ENCODE measurements around the gene OXCT1.

OXCT1 gene

GRCh38 chr5:41812156-41812555, 58.1 kb downstream of the OXCT1 start:
- H3K27me3 ChIP-seq (replicated peaks; ENCODE audit: control insufficient read depth, insufficient read depth, low read length): no peaks in the 10 kb centered on the region

DNA sequence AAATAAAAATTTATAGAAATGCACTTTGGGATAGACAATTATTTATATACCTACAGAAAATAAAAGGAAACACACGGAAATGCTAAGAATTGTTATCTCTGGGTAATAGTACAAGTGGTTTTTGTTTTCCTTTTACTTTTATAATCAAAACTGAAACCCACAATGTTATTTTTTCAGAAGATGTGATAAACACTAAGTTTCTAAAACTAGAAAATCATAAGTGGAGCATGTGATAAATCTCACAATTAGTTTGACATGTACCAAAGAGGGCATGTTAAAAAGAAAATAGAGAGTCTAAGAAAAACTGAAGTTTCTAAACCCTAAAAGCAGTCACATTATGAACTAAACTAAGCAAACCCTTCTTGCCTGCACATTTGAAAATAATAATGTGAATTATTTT, 61.1 kb downstream of the OXCT1 start:
- Histone ChIP-seq H3K4me3 (replicated peaks; ENCODE audit: low read depth, low read length) (no peak overlapping the region), H3K27me3 (replicated peaks; ENCODE audit: control insufficient read depth, insufficient read depth, low read length) (no peaks in the 10 kb centered on the region), H3K36me3 (ENCODE audit: control insufficient read depth, insufficient read depth, low read length) (peaks cover 2% of the 10 kb centered on the region)
- no peak for DNase-seq (ENCODE audit: extremely low read depth, insufficient read length)
- TF ChIP-seq CTCF (IDR thresholded peaks at IDR 0.05; ENCODE audit: insufficient read depth, low read length, poor library complexity, severe bottlenecking): no peak

More at GRCh38 chr5:41812156-41812555, 58.1 kb downstream of the OXCT1 start:
- no peak for DNase-seq (ENCODE audit: extremely low read depth, insufficient read length)
- Histone ChIP-seq H3K36me3 (ENCODE audit: control insufficient read depth, insufficient read depth, low read length) (no peaks in the 10 kb centered on the region), H3K4me3 (replicated peaks; ENCODE audit: low read depth, low read length) (no peak overlapping the region)
- TF ChIP-seq CTCF (IDR thresholded peaks at IDR 0.05; ENCODE audit: insufficient read depth, low read length, poor library complexity, severe bottlenecking): no peak

DNA sequence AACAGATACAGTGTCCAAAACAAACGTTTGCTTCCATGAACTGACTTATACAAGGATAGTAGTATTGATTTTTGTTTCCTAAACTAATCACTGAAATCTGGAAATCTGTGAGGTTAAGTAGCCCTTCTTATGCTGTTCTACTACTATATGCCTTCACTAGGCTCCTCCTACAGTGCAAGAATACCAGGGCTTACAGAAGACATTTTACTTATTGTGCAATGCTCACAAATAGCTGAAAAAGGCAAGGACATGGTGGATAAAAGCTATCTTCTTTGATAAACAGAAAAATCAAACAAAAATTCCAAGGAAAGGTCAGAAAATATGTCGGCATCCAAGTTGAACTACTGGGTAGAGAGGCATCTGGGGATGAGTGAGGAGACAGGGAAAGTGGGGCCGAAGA, 61.9 kb downstream of the OXCT1 start:
- H3K36me3 ChIP-seq (ENCODE audit: control insufficient read depth, insufficient read depth, low read length): peaks cover 2% of the 10 kb centered on the region
- no peaks in the 10 kb centered on the region for H3K27me3 ChIP-seq (replicated peaks; ENCODE audit: control insufficient read depth, insufficient read depth, low read length)
- DNase-seq (ENCODE audit: extremely low read depth, insufficient read length): no peak
- no peak for TF ChIP-seq CTCF (IDR thresholded peaks at IDR 0.05; ENCODE audit: insufficient read depth, low read length, poor library complexity, severe bottlenecking)
- H3K4me3 ChIP-seq (replicated peaks; ENCODE audit: low read depth, low read length): no peak overlapping the region

DNA sequence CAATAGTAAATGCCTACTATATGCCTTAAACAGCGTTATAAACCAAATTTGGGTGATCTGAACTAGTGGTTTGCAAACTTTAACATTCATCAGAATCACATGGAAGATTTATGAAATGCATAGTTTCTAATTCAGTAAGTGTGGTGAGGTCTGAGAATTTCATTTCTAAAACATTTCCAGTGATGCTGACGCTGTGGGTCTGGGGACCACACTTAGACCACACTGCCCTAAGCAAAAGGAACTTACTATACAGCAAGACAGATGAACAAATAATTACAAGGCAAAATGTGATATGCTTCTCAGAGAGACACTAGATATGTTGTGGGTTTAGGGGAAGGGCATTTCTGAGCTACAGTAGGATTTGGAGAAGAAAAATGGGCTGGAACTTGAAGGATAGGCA, 72.6 kb downstream of the OXCT1 start:
- DNase-seq (ENCODE audit: extremely low read depth, insufficient read length): no peak
- Histone ChIP-seq H3K4me3 (replicated peaks; ENCODE audit: low read depth, low read length) (no peak overlapping the region), H3K36me3 (ENCODE audit: control insufficient read depth, insufficient read depth, low read length) (peaks cover 4% of the 10 kb centered on the region), H3K27me3 (replicated peaks; ENCODE audit: control insufficient read depth, insufficient read depth, low read length) (no peaks in the 10 kb centered on the region)
- TF ChIP-seq CTCF (IDR thresholded peaks at IDR 0.05; ENCODE audit: insufficient read depth, low read length, poor library complexity, severe bottlenecking): no peak

- H3K36me3 ChIP-seq (ENCODE audit: control insufficient read depth, insufficient read depth, low read length): peaks cover 4% of the 10 kb centered on the region
Measured at GRCh38 chr5:41796061-41796460, 74.2 kb downstream of the OXCT1 start.

More at GRCh38 chr5:41796061-41796460, 74.2 kb downstream of the OXCT1 start:
- no peak for TF ChIP-seq CTCF (IDR thresholded peaks at IDR 0.05; ENCODE audit: insufficient read depth, low read length, poor library complexity, severe bottlenecking)
- Histone ChIP-seq H3K4me3 (replicated peaks; ENCODE audit: low read depth, low read length) (no peak overlapping the region), H3K27me3 (replicated peaks; ENCODE audit: control insufficient read depth, insufficient read depth, low read length) (no peaks in the 10 kb centered on the region)
- no peak for DNase-seq (ENCODE audit: extremely low read depth, insufficient read length)

Data from GM06990 (cell line).